ENCODE measurements around the gene AP3B1. TPM values are rescaled to one million over a fixed set of nuclear protein-coding genes. Genes with fewer than 3 reads are reported as not detected.
"Not testable (repeated sequence)": the region's sequence is repeated elsewhere in the genome, so short reads cannot be mapped to it uniquely, and the experiment has no call there.

The AP3B1 gene
- total RNA-seq, 1 donor = 113 TPM

- no peak for DNase-seq (ENCODE audit: low read depth)
- TF ChIP-seq CTCF (IDR thresholded peaks at IDR 0.05; ENCODE audit: insufficient read depth, low read depth, low read length) = no peak
- no peak overlapping the region for H3K4me3 ChIP-seq (ENCODE audit: low read depth, low read length)
Measured at GRCh38 chr5:78102500-78102899, 192.0 kb downstream of the AP3B1 start.

DNA sequence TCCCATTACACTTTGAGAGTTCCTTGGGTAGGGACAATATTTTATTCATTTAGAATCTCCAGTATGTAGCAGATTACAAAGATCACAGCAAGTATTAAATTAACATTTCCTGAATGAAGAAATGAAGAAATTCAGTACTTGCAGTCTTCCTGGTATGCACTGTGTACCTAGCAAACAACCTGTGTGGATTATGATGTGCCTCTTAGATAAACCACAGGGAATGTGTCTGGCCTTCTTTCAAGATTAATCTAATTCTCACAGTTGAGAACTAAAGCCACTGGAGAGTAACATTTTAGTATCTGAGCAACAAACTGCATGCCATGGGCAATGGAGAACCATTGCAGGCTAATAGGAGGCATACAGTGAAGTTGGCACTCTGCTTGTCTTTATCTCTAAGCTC, 199.4 kb downstream of the AP3B1 start:
- no peak overlapping the region for H3K4me3 ChIP-seq (ENCODE audit: low read depth, low read length)
- DNase-seq (ENCODE audit: low read depth) = no peak
- TF ChIP-seq CTCF (IDR thresholded peaks at IDR 0.05; ENCODE audit: insufficient read depth, low read depth, low read length) = no peak

- no peak overlapping the region for H3K4me3 ChIP-seq (ENCODE audit: low read depth, low read length)
- DNase-seq (ENCODE audit: low read depth) = no peak
- no peak for TF ChIP-seq CTCF (IDR thresholded peaks at IDR 0.05; ENCODE audit: insufficient read depth, low read depth, low read length)
Measured at GRCh38 chr5:78090002-78090401, 204.5 kb downstream of the AP3B1 start.

- no peak for DNase-seq (ENCODE audit: low read depth)
- H3K4me3 ChIP-seq (ENCODE audit: low read depth, low read length) = no peak overlapping the region
- TF ChIP-seq CTCF (IDR thresholded peaks at IDR 0.05; ENCODE audit: insufficient read depth, low read depth, low read length) = no peak
Measured at GRCh38 chr5:78078858-78079257, 215.6 kb downstream of the AP3B1 start.

DNA sequence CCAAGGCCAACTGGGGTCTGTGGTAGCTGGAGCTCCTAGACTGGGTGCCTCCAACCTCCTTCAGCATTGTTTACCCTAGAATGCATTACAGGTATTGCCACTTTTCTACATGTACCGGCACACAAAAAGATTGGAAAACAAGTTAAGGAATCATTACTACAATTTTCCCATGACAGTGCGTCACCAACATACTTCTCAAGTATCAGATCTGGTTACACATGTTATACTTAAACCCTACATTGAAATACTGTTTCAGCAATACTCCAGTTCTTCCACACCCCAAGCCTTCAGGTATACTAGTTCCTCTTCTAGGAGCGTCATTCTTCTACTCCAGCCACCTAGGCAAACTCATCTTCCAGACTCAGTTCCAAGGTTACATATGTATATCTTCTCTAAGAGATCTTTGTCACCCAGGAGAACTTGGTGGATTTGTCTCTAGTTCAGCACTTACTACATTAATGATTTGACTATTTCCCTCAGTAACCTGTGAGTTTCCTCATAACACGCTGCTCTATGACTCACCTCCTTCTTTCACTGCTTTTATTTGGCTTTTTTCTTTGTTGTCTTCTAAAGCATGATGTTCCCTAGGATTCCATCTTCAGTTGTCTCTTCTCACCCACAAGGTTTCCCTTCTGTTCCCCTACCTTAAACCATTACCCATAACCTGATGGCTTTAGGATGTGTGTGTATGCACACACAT, 217.0 kb downstream of the AP3B1 start:
- no peak overlapping the region for H3K4me3 ChIP-seq (ENCODE audit: low read depth, low read length)
- DNase-seq (ENCODE audit: low read depth) = no peak
- TF ChIP-seq CTCF (IDR thresholded peaks at IDR 0.05; ENCODE audit: insufficient read depth, low read depth, low read length) = no peak

- TF ChIP-seq CTCF (IDR thresholded peaks at IDR 0.05; ENCODE audit: insufficient read depth, low read depth, low read length) = no peak
- DNase-seq (ENCODE audit: low read depth) = peak; percentile 39
Measured at GRCh38 chr5:78076351-78076750, 218.1 kb downstream of the AP3B1 start.

GRCh38 chr5:78075301-78075700, 219.2 kb downstream of the AP3B1 start:
- no peak for DNase-seq (ENCODE audit: low read depth)
- TF ChIP-seq CTCF (IDR thresholded peaks at IDR 0.05; ENCODE audit: insufficient read depth, low read depth, low read length) = no peak
- no peak overlapping the region for H3K4me3 ChIP-seq (ENCODE audit: low read depth, low read length)

More at GRCh38 chr5:78076351-78076750, 218.1 kb downstream of the AP3B1 start:
- no peak overlapping the region for H3K4me3 ChIP-seq (ENCODE audit: low read depth, low read length)

DNA sequence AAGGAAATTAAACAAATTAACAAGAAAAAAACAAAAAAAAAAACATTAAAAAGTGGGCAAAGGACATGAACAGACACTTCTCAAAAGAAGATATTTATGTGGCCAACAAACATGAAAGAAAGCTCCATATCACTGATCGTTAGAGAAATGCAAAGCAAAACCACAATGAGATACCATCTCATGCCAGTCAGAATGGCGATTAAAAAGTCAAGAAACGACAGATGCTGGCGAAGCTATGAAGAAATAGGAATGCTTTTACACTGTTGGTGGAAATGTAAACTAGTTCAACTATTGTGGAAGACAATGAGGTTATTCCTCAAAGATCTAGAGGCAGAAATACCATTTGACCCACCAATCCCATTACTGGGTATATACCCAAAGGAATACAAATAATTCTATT, 223.8 kb downstream of the AP3B1 start:
- not testable (repeated sequence) for DNase-seq (ENCODE audit: low read depth); H3K4me3 ChIP-seq (ENCODE audit: low read depth, low read length)

DNA sequence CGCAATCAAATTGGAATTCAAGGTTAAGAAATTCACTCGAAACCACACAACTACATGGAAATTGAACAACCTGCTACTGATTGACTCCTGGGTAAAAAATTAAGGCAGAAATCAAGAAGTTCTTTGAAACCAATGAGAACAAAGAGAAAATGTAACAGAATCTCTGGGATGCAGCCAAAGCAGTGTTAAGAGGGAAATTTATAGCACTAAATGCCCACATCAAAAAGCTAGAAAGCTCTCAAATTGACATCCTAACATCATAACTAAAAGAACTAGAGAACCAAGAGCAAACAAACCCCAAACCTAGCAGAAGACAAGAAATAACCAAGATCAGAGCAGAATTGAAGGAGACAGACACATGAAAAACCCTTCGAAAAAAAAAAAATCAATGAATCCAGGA, 226.9 kb downstream of the AP3B1 start:
- not testable (repeated sequence) for DNase-seq (ENCODE audit: low read depth); H3K4me3 ChIP-seq (ENCODE audit: low read depth, low read length)

GRCh38 chr5:78066722-78067121, 227.8 kb downstream of the AP3B1 start:
- H3K4me3 ChIP-seq (ENCODE audit: low read depth, low read length); DNase-seq (ENCODE audit: low read depth): not testable (repeated sequence)

All from fibroblast of villous mesenchyme (primary cell).